GM19043 (cell line): ENCODE measurements around the gene GJA8.
"Not testable (repeated sequence)": the region's sequence is repeated elsewhere in the genome, so short reads cannot be mapped to it uniquely, and the experiment has no call there.

Experiments
- ATAC-seq: cut with Tn5 transposase; IDR thresholded peaks from one replicate; pipeline ENCODE4 v1.9.1; 2021; ENCODE audit warnings: low read depth; ENCODE audit not compliant: unreplicated experiment

GJA8 gene

GRCh38 chr1:147927215-147927614 is 24.6 kb downstream of the GJA8 start:
- ATAC-seq = not testable (repeated sequence)

GRCh38 chr1:147927689-147928088 is 25.1 kb downstream of the GJA8 start:
- not testable (repeated sequence) for ATAC-seq

- peak; percentile 99 for ATAC-seq
Measured at GRCh38 chr1:147928236-147929132, 25.9 kb downstream of the GJA8 start, which contains the start of gene GPR89B. GPR89B (plus strand) TSS chr1:147928420; CDS start chr1:147928537, 117 bp downstream.

GRCh38 chr1:147931137-147931536 is 28.5 kb downstream of the GJA8 start:
- ATAC-seq = not testable (repeated sequence)

- ATAC-seq = not testable (repeated sequence)
Measured at GRCh38 chr1:147935296-147935695, 32.7 kb downstream of the GJA8 start.

GRCh38 chr1:147940456-147940855 is 37.9 kb downstream of the GJA8 start:
- not testable (repeated sequence) for ATAC-seq

- ATAC-seq = not testable (repeated sequence)
Measured at GRCh38 chr1:147942563-147942962, 40.0 kb downstream of the GJA8 start.

GRCh38 chr1:147949517-147949916 is 46.9 kb downstream of the GJA8 start:
- not testable (repeated sequence) for ATAC-seq
